ENCODE data around the gene TCEA3. TPM values are rescaled to one million over a fixed set of nuclear protein-coding genes. Genes with fewer than 3 reads are reported as not detected.
A peak's percentile ranks its signal among the peaks of the same experiment; 100 is the strongest.

Gene TCEA3
- total RNA-seq, 1 experiment from 2014 or later, result 0.37 TPM

DNA sequence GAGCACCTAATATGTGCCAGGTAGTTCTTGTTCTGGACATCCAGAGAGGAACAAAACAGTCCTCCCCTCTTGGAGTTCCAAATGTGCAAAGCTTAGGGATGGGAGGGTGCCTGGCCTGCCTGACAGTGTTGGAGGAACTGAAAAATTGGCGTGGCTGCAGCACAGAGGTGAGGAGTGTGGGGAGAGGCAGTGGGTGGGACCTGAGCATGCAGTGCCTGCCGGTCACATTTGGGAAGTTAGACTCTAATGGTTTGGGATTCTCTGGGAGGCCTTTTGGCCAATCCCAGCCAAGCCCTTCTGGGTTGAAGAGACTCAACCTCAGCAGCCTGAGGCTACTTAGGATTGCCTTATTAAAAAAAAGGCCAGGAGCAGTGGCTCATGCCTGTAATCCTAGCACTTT, 2.3 kb upstream of the TCEA3 start:
- Mint-ChIP-seq H3K27ac (no peak overlapping the region), H3K4me1 (peaks cover 11% of the 10 kb centered on the region; the same call in 1 of the 2 replicates), H3K36me3 (peaks cover 26% of the 10 kb centered on the region), H3K27me3 (ENCODE audit: low read depth) (peaks cover 70% of the 10 kb centered on the region), H3K4me3 (no peak overlapping the region), H3K9me3 (no peaks in the 10 kb centered on the region)
- ATAC-seq, result no peak
- TF ChIP-seq, protein P1, sequence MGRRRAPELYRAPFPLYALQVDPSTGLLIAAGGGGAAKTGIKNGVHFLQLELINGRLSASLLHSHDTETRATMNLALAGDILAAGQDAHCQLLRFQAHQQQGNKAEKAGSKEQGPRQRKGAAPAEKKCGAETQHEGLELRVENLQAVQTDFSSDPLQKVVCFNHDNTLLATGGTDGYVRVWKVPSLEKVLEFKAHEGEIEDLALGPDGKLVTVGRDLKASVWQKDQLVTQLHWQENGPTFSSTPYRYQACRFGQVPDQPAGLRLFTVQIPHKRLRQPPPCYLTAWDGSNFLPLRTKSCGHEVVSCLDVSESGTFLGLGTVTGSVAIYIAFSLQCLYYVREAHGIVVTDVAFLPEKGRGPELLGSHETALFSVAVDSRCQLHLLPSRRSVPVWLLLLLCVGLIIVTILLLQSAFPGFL (CRISPR knock-in tag; IDR thresholded peaks at IDR 0.05; ENCODE audit: borderline replicate concordance), result no peak
- no peak for TF ChIP-seq ATF1 (CRISPR knock-in tag; IDR thresholded peaks at IDR 0.05)
- CTCF ChIA-PET, result interaction anchor here (1.0 to 5.6 kb wide), 2 partner anchors 23 to 70 kb away, joined by 3 to 37 read pairs; no protein-coding TSS in a partner anchor
- POLR2A ChIA-PET, result no interaction called here
- no peak for DNase-seq (ENCODE audit: low spot score)

DNA sequence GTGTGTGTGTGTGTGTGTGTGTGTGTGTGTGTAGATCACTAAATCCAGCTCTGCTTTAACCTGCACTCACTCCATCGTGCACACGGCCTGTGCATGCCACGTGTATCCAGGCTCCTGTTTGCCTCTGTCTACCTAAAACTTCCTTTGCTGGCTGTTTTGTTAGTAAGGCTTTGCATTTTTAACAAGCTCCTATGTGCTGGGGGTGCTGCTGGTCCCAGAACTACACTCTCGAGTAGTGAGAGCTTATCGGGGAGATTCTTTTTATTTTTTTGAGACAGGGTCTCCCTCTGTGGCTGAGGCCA, 596 bp upstream of the TCEA3 start:
- peak overlapping the region; percentile 73 for H3K4me3 Mint-ChIP-seq
- peaks cover 19% of the 10 kb centered on the region for H3K36me3 Mint-ChIP-seq
- TF ChIP-seq, protein P2, sequence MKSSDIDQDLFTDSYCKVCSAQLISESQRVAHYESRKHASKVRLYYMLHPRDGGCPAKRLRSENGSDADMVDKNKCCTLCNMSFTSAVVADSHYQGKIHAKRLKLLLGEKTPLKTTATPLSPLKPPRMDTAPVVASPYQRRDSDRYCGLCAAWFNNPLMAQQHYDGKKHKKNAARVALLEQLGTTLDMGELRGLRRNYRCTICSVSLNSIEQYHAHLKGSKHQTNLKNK (CRISPR knock-in tag; IDR thresholded peaks at IDR 0.05), result no peak
- TF ChIP-seq MYBL2 (CRISPR knock-in tag; IDR thresholded peaks at IDR 0.05), result no peak
- no peak for TF ChIP-seq PRRX2 (CRISPR knock-in tag; IDR thresholded peaks at IDR 0.05)
- TF ChIP-seq, protein P3, sequence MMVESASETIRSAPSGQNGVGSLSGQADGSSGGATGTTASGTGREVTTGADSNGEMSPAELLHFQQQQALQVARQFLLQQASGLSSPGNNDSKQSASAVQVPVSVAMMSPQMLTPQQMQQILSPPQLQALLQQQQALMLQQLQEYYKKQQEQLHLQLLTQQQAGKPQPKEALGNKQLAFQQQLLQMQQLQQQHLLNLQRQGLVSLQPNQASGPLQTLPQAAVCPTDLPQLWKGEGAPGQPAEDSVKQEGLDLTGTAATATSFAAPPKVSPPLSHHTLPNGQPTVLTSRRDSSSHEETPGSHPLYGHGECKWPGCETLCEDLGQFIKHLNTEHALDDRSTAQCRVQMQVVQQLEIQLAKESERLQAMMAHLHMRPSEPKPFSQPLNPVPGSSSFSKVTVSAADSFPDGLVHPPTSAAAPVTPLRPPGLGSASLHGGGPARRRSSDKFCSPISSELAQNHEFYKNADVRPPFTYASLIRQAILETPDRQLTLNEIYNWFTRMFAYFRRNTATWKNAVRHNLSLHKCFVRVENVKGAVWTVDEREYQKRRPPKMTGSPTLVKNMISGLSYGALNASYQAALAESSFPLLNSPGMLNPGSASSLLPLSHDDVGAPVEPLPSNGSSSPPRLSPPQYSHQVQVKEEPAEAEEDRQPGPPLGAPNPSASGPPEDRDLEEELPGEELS (CRISPR knock-in tag; IDR thresholded peaks at IDR 0.05), result no peak
- TF ChIP-seq EMX1 (CRISPR knock-in tag; IDR thresholded peaks at IDR 0.05), result no peak
- TF ChIP-seq, protein P4, sequence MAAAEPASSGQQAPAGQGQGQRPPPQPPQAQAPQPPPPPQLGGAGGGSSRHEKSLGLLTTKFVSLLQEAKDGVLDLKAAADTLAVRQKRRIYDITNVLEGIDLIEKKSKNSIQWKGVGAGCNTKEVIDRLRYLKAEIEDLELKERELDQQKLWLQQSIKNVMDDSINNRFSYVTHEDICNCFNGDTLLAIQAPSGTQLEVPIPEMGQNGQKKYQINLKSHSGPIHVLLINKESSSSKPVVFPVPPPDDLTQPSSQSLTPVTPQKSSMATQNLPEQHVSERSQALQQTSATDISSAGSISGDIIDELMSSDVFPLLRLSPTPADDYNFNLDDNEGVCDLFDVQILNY (CRISPR knock-in tag; IDR thresholded peaks at IDR 0.05), result no peak
- TF ChIP-seq FOXK1 (CRISPR knock-in tag; IDR thresholded peaks at IDR 0.05), result no peak
- no peak for TF ChIP-seq ZNF138 (CRISPR knock-in tag; conservative IDR thresholded peaks at IDR 0.05)
- TF ChIP-seq ZNF121 (CRISPR knock-in tag; IDR thresholded peaks at IDR 0.05), result no peak
- TF ChIP-seq, protein P1 (CRISPR knock-in tag; IDR thresholded peaks at IDR 0.05; ENCODE audit: borderline replicate concordance), result no peak
- TF ChIP-seq ZNF263 (CRISPR knock-in tag; IDR thresholded peaks at IDR 0.05; ENCODE audit: low read depth), result no peak
- TF ChIP-seq, protein P5, sequence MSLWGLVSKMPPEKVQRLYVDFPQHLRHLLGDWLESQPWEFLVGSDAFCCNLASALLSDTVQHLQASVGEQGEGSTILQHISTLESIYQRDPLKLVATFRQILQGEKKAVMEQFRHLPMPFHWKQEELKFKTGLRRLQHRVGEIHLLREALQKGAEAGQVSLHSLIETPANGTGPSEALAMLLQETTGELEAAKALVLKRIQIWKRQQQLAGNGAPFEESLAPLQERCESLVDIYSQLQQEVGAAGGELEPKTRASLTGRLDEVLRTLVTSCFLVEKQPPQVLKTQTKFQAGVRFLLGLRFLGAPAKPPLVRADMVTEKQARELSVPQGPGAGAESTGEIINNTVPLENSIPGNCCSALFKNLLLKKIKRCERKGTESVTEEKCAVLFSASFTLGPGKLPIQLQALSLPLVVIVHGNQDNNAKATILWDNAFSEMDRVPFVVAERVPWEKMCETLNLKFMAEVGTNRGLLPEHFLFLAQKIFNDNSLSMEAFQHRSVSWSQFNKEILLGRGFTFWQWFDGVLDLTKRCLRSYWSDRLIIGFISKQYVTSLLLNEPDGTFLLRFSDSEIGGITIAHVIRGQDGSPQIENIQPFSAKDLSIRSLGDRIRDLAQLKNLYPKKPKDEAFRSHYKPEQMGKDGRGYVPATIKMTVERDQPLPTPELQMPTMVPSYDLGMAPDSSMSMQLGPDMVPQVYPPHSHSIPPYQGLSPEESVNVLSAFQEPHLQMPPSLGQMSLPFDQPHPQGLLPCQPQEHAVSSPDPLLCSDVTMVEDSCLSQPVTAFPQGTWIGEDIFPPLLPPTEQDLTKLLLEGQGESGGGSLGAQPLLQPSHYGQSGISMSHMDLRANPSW (CRISPR knock-in tag; conservative IDR thresholded peaks at IDR 0.05; ENCODE audit: low read depth), result no peak
- TF ChIP-seq, protein P6, sequence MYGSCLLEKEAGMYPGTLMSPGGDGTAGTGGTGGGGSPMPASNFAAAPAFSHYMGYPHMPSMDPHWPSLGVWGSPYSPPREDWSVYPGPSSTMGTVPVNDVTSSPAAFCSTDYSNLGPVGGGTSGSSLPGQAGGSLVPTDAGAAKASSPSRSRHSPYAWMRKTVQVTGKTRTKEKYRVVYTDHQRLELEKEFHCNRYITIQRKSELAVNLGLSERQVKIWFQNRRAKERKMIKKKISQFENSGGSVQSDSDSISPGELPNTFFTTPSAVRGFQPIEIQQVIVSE (CRISPR knock-in tag; IDR thresholded peaks at IDR 0.05; ENCODE audit: borderline replicate concordance), result no peak
- no peak for TF ChIP-seq NFATC4 (CRISPR knock-in tag; IDR thresholded peaks at IDR 0.05)
- TF ChIP-seq ATF1 (CRISPR knock-in tag; IDR thresholded peaks at IDR 0.05), result no peak
- no peak for TF ChIP-seq FOXP1 (CRISPR knock-in tag; IDR thresholded peaks at IDR 0.05; ENCODE audit: borderline replicate concordance)
- ATAC-seq (no peak), DNase-seq (ENCODE audit: low spot score) (no peak)
- H3K27ac Mint-ChIP-seq, result no peak overlapping the region
- CTCF ChIA-PET, result interaction anchor here (0.9 to 5.6 kb wide), 6 partner anchors 11 to 120 kb away, joined by 3 to 37 read pairs (median 13); no protein-coding TSS in a partner anchor
- H3K27me3 Mint-ChIP-seq (ENCODE audit: low read depth), result peaks cover 87% of the 10 kb centered on the region
- no peaks in the 10 kb centered on the region for H3K9me3 Mint-ChIP-seq
- POLR2A ChIA-PET, result interaction anchor here (0.7 kb wide), 1 partner anchor 270 kb away, joined by 4 read pairs; no protein-coding TSS in a partner anchor
- peaks cover 11% of the 10 kb centered on the region; the same call in 1 of the 2 replicates for H3K4me1 Mint-ChIP-seq
